GM12874 (cell line): ENCODE measurements around the gene TRIM27.

Experiments used
- CTCF ChIP-seq: IDR thresholded peaks from 2 replicates; pipeline ENCODE4 v1.5.1; 2011; ENCODE audit warnings: low read depth, mild to moderate bottlenecking, control low read depth, low read length, moderate library complexity; ENCODE audit not compliant: insufficient read depth

The TRIM27 gene

DNA sequence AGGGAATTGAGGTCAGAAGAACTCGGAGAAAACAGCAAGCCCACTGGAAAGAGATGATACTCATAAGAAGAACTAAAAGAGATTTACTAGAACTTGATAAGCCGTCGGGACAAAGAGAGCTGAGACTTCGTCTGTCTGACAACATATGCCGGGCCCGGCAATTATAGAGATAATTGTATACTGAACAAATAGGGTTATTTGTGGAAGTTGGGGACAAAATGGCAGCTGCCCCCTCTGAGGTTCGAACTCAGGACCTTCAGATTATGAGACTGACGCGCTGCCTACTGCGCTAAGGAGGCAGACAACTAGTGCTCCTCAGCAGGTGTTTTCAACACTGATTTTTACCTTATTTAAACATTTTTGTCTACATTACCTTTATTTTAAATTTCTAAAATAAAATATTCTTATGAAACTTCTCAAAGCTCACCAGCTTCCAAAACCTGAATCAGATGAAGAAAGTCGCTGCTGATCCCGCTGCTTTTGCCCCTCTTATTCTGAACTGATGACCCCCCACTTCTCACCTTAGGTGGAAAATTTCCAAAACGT, 29.3 kb upstream of the TRIM27 start:
- TF ChIP-seq CTCF: no peak

GRCh38 chr6:28948782-28949486, 25.1 kb upstream of the TRIM27 start:
- TF ChIP-seq CTCF: no peak

DNA sequence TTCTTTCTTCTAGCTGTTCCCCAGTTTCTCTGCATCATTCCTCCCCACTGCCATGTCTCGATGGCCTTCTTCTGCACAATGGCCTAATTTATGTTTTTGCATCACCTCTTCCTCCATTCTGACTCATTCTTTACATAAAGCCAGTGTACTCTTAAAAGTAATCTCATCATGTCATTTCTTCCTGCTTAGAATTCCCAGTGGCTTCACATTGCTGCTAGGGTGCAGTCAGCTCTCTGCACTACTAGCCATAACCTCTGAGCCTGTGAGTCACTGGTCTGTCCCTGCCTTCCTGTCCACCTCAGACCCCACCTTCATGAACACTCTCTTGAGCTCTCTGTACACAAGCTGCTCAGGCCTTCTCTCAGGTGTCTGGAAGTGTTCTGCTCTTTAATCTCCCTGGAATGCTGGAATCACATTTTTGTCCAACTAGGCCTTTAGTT, 24.1 kb upstream of the TRIM27 start:
- no peak for TF ChIP-seq CTCF

GRCh38 chr6:28947067-28947765, 23.4 kb upstream of the TRIM27 start:
- no peak for TF ChIP-seq CTCF

GRCh38 chr6:28945349-28945748, 21.6 kb upstream of the TRIM27 start:
- TF ChIP-seq CTCF: no peak

- no peak for TF ChIP-seq CTCF
Measured at GRCh38 chr6:28944412-28944865, 20.7 kb upstream of the TRIM27 start.

GRCh38 chr6:28943557-28944411, 20.0 kb upstream of the TRIM27 start:
- TF ChIP-seq CTCF: no peak
